ENCODE results near the gene LAMB3. TPM values are rescaled to one million over a fixed set of nuclear protein-coding genes. Genes with fewer than 3 reads are reported as not detected.

LAMB3 gene
- total and polyA plus RNA-seq, 3 donors from 2014 or later: 1.6 to 2.0 (median 1.7) TPM

DNA sequence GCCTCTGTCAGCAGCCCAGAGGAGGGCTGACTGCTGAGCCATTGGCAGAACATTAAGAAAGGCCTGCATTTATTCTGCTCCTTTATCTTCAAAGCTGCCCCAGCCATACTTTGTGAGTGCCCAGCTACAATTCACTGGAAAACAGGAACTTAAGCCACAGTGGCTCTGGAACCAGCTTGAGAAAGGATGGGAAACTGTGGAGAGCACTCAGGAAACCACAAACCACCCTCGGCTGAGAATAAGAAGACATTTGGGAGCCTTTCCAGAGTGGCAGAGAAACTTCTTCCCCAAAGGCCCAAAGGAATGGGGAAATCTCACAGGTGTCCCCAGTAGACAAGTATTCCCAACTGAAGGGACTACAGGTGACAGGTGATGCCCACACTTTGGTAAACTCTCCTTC is 1.8 kb downstream of the LAMB3 start:
- no peak overlapping the region for H3K27ac ChIP-seq
- WGBS, 2 donors: 83 to 100% methylated on average over 1 of the region's 1 CpG
- H3K4me3 ChIP-seq: no peak overlapping the region
- TF ChIP-seq POLR2A (IDR thresholded peaks at IDR 0.05): no peak
- TF ChIP-seq, protein P1, sequence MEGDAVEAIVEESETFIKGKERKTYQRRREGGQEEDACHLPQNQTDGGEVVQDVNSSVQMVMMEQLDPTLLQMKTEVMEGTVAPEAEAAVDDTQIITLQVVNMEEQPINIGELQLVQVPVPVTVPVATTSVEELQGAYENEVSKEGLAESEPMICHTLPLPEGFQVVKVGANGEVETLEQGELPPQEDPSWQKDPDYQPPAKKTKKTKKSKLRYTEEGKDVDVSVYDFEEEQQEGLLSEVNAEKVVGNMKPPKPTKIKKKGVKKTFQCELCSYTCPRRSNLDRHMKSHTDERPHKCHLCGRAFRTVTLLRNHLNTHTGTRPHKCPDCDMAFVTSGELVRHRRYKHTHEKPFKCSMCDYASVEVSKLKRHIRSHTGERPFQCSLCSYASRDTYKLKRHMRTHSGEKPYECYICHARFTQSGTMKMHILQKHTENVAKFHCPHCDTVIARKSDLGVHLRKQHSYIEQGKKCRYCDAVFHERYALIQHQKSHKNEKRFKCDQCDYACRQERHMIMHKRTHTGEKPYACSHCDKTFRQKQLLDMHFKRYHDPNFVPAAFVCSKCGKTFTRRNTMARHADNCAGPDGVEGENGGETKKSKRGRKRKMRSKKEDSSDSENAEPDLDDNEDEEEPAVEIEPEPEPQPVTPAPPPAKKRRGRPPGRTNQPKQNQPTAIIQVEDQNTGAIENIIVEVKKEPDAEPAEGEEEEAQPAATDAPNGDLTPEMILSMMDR (IDR thresholded peaks at IDR 0.05): no peak
- no peaks in the 10 kb centered on the region for H3K36me3 ChIP-seq (ENCODE audit: low read depth, missing control alignments)
- no peak for DNase-seq
- peaks cover 22% of the 10 kb centered on the region for H3K4me1 ChIP-seq
- H3K27me3 ChIP-seq: no peaks in the 10 kb centered on the region
- intact Hi-C loops (cut with DNase I; ENCODE audit: low total_unique reads): no loop called here
- H3K9me3 ChIP-seq: no peaks in the 10 kb centered on the region

DNA sequence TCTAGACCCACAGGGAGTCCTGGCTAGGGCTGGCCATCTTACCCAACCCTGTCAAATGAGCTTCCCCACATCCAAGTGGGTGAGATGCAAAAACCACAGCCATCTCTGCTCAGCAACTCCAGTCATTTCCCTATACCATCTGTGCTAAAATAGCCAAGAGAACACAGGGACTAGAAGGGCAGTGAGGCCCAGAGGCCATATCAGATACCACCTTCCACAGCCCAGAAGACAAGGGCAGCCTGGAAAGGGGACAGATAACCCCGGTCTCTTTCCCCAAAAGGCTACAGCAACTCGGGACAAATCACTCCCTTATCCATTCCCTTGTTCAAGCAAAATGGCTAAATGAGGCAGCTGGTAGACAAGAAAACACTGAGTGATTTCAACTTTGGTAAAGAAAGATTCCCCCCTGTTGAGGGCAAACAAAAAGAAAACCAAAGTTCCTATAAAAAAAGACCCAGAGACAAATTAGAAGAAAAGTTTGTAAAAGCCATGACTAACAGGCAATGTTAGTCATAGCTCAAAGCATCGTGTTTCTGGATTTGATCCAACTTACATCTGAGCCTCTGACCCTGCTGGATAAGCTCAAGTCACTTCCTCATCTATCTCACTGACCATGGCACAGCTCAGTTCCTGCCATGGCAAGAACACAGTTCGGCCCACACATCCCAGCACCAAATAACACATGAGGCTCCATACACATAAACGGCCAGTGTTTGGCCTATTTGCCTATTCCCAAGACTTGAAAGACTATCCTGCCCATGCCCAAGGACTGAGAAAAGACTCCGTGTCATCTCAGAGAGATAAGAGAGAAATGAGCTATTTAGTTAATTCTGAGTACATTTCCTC is 3.1 kb downstream of the LAMB3 start:
- no peak overlapping the region for H3K4me3 ChIP-seq
- peaks cover 24% of the 10 kb centered on the region for H3K4me1 ChIP-seq
- no peaks in the 10 kb centered on the region for H3K36me3 ChIP-seq (ENCODE audit: low read depth, missing control alignments)
- TF ChIP-seq, protein P1 (IDR thresholded peaks at IDR 0.05): no peak
- no peaks in the 10 kb centered on the region for H3K9me3 ChIP-seq
- H3K27ac ChIP-seq: no peak overlapping the region
- 61 to 63% methylated on average over 6 of the region's 6 CpGs for WGBS, 2 donors
- no peak for DNase-seq
- intact Hi-C loops (cut with DNase I; ENCODE audit: low total_unique reads): no loop called here
- H3K27me3 ChIP-seq: no peaks in the 10 kb centered on the region

DNA sequence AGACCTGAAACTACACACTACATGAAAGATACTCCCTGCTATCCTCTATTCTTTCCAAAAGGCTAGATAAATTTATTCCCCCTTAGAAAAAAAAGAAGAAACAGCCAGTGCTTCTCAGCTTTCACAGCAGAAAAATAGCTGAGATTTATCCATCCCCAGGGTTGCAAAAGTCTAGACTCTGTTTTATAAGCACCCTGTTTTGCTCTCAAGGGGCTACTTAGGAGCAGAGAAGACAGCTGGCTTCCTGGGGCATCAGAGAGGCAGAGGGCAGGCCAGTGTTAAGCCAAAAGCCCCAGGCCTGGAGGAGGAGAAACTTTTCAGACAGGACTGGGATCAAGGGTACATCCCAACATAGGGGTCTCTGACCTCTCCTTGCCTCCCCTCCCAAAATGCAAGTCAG is 3.9 kb downstream of the LAMB3 start:
- intact Hi-C loops (cut with DNase I; ENCODE audit: low total_unique reads): no loop called here

DNA sequence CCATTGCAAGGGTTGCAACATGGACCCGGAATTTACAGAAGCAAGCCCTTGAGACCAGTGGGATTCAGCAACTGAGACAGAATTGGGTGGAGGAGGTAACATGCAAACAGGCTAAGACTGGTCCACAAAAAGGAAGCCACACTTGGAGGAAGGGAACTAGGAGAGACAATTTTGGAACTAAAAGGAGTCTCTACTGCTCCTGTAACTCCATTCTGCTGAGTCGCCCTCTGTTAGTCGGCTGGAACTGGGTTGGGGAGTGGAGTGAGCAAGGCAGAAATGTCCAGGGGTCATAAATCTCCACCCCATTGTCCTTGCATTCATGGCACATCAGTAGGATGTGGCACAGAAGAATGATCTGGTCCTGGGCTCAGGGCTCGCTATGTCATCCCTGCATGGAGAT is 5.1 kb downstream of the LAMB3 start:
- peaks cover 35% of the 10 kb centered on the region for H3K4me1 ChIP-seq
- no peak for DNase-seq
- no peaks in the 10 kb centered on the region for H3K9me3 ChIP-seq
- no peaks in the 10 kb centered on the region for H3K36me3 ChIP-seq (ENCODE audit: low read depth, missing control alignments)
- intact Hi-C loops (cut with DNase I; ENCODE audit: low total_unique reads): no loop called here
- TF ChIP-seq, protein P1 (IDR thresholded peaks at IDR 0.05): no peak
- no peak for TF ChIP-seq POLR2A (IDR thresholded peaks at IDR 0.05)
- no peak overlapping the region for H3K4me3 ChIP-seq
- no peak overlapping the region for H3K27ac ChIP-seq
- H3K27me3 ChIP-seq: no peaks in the 10 kb centered on the region
- 74 to 77% methylated on average over 4 of the region's 4 CpGs for WGBS, 2 donors

More for the DNA sequence above, 3.9 kb downstream of the LAMB3 start:
- Histone ChIP-seq H3K27me3 (no peaks in the 10 kb centered on the region), H3K9me3 (no peaks in the 10 kb centered on the region), H3K4me3 (no peak overlapping the region), H3K4me1 (peaks cover 32% of the 10 kb centered on the region), H3K27ac (no peak overlapping the region), H3K36me3 (ENCODE audit: low read depth, missing control alignments) (no peaks in the 10 kb centered on the region)
- DNase-seq: no peak
- no peak for TF ChIP-seq POLR2A (IDR thresholded peaks at IDR 0.05)
- TF ChIP-seq, protein P1 (IDR thresholded peaks at IDR 0.05): no peak

DNA sequence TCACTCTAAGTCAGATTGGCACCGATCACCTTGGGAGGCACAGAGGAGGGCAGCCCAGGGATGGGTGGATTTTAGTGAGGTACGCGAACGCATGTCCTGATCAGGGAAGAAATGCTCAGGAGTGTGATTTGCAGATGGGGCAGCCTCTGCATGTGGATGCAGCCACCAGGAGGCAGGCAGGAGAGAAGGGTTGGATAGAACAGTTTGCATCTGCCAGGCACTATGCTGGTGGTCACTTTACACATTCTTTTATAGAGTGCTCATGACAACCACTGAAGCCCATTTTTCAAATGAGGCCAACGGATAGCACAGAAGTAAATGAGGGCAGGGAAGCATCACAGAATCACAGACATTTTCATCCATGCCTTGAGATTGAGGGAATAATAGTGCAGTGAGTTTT is 5.7 kb downstream of the LAMB3 start:
- TF ChIP-seq, protein P1 (IDR thresholded peaks at IDR 0.05): no peak
- TF ChIP-seq POLR2A (IDR thresholded peaks at IDR 0.05): no peak
- no peak overlapping the region for H3K4me3 ChIP-seq
- H3K4me1 ChIP-seq: peaks cover 38% of the 10 kb centered on the region
- 93 to 94% methylated on average over 5 of the region's 5 CpGs for WGBS, 2 donors
- H3K36me3 ChIP-seq (ENCODE audit: low read depth, missing control alignments): no peaks in the 10 kb centered on the region
- H3K27me3 ChIP-seq: no peaks in the 10 kb centered on the region
- intact Hi-C loops (cut with DNase I; ENCODE audit: low total_unique reads): no loop called here
- no peaks in the 10 kb centered on the region for H3K9me3 ChIP-seq
- no peak overlapping the region for H3K27ac ChIP-seq
- DNase-seq: no peak

Measured in testis (tissue), 3 donors.